Osteocyte (in vitro differentiated cells): Measurements from ENCODE around the gene MBTD1. TPM values are rescaled to one million over a fixed set of nuclear protein-coding genes. Genes with fewer than 3 reads are reported as not detected.

Experiments
- DNase-seq: peaks from one replicate; pipeline ENCODE4 v3.0.0; 2021; ENCODE audit warnings: mixed read lengths; ENCODE audit not compliant: unreplicated experiment; ENCODE audit errors: extremely low spot score
- H3K27ac Mint-ChIP-seq: one replicate; pipeline ENCODE4 v1.8.0; 2021; ENCODE audit warnings: mild to moderate bottlenecking, mixed read lengths; ENCODE audit not compliant: unreplicated experiment
- H3K27me3 Mint-ChIP-seq: one replicate; pipeline ENCODE4 v1.8.0; 2021; ENCODE audit warnings: mixed read lengths; ENCODE audit not compliant: unreplicated experiment
- H3K36me3 Mint-ChIP-seq: one replicate; pipeline ENCODE4 v1.8.0; 2021; ENCODE audit warnings: mixed read lengths; ENCODE audit not compliant: unreplicated experiment
- H3K4me1 Mint-ChIP-seq: one replicate; pipeline ENCODE4 v1.8.0; 2021; ENCODE audit warnings: mixed read lengths; ENCODE audit not compliant: unreplicated experiment
- H3K4me3 Mint-ChIP-seq: one replicate; pipeline ENCODE4 v1.8.0; 2021; ENCODE audit warnings: mild to moderate bottlenecking, moderate library complexity, mixed read lengths; ENCODE audit not compliant: unreplicated experiment
- H3K9me3 Mint-ChIP-seq: one replicate; pipeline ENCODE4 v1.8.0; 2021; ENCODE audit warnings: mixed read lengths; ENCODE audit not compliant: unreplicated experiment
- total RNA-seq: library from RNA; stranded (reverse); gene quantifications from 2 replicates; pipeline ENCODE4 v1.2.1, GENCODE V29; 2021
- TF ChIP-seq, protein P1 (sequence below): fragments of 200-600 bp; sonication (generic); IDR thresholded peaks from 2 replicates; pipeline ENCODE4 v1.5.0; 2021; ENCODE audit warnings: antibody characterized with exemption, mild to moderate bottlenecking, moderate library complexity

Gene MBTD1
- total RNA-seq, 1 donor from 2014 or later, result 17.9 TPM

DNA sequence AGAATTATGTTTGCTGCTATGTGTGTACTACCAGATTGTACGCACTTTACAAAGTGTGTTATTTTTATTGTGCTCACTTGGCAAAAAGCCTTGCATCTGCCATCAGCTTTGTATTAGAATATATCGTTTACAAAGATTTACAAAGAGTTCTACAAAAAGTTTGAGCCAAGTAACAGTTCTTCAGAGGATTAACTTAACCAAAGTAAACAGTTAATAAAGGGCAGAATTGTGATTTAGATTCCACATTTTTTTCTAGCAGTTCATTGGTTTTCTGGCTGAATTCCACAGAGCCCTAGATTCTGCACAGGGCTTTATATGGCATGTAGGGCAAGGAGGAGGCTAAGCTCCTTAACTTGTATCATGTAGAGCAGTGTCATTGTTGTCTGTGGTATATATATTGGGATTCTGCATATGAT is 29.9 kb upstream of the MBTD1 start:
- TF ChIP-seq, protein P1, sequence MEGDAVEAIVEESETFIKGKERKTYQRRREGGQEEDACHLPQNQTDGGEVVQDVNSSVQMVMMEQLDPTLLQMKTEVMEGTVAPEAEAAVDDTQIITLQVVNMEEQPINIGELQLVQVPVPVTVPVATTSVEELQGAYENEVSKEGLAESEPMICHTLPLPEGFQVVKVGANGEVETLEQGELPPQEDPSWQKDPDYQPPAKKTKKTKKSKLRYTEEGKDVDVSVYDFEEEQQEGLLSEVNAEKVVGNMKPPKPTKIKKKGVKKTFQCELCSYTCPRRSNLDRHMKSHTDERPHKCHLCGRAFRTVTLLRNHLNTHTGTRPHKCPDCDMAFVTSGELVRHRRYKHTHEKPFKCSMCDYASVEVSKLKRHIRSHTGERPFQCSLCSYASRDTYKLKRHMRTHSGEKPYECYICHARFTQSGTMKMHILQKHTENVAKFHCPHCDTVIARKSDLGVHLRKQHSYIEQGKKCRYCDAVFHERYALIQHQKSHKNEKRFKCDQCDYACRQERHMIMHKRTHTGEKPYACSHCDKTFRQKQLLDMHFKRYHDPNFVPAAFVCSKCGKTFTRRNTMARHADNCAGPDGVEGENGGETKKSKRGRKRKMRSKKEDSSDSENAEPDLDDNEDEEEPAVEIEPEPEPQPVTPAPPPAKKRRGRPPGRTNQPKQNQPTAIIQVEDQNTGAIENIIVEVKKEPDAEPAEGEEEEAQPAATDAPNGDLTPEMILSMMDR, result no peak
- no peaks in the 10 kb centered on the region for H3K27me3 Mint-ChIP-seq
- H3K4me1 Mint-ChIP-seq, result no peaks in the 10 kb centered on the region
- DNase-seq, result no peak
- no peak overlapping the region for H3K4me3 Mint-ChIP-seq
- H3K9me3 Mint-ChIP-seq, result no peaks in the 10 kb centered on the region
- H3K27ac Mint-ChIP-seq, result no peak overlapping the region
- H3K36me3 Mint-ChIP-seq, result peaks cover 49% of the 10 kb centered on the region

DNA sequence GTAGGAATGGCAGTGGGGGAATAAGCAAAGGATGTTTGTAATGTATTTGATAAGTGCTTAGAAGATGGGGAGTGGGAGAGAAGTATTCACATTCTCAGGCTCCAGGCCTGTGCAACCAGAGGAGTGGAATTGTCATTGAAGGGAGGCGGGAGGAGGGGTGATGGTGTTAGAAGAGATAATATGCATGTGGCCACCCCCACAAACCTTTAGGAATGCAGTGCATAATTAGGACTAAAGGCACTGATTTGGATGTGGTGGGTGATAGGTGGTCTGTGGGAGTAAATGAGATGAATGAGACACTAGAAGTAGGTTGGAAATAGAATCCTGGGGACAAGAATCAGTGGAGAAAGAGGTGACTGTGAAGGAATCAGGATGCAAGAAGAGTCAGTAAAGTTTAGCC is 27.6 kb upstream of the MBTD1 start:
- H3K36me3 Mint-ChIP-seq, result peaks cover 41% of the 10 kb centered on the region
- TF ChIP-seq, protein P1, result no peak
- no peak overlapping the region for H3K4me3 Mint-ChIP-seq
- no peaks in the 10 kb centered on the region for H3K9me3 Mint-ChIP-seq
- no peaks in the 10 kb centered on the region for H3K27me3 Mint-ChIP-seq
- no peak overlapping the region for H3K27ac Mint-ChIP-seq
- no peak for DNase-seq
- no peaks in the 10 kb centered on the region for H3K4me1 Mint-ChIP-seq

DNA sequence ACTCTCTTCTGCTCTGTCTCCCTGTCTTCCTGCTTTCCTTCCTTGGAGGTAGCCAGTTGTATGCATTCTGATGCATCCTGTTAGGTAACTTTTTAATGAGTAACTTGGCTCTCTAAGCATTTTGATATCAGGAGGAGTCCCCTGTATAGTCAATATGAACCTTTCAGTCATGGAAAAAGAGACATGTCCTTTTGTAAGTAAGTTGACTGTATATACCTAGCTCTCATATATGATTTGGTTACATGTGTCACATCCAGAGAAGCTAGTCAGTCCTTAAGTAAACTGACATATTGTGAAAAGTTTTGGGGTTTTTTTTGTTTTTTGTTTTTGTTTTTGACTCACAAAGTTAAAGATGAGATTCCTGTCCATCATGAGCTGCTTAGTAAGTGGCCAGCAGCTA is 19.3 kb upstream of the MBTD1 start:
- Mint-ChIP-seq H3K36me3 (peaks cover 58% of the 10 kb centered on the region), H3K4me1 (peaks cover 4% of the 10 kb centered on the region), H3K9me3 (no peaks in the 10 kb centered on the region), H3K27ac (no peak overlapping the region), H3K27me3 (no peaks in the 10 kb centered on the region), H3K4me3 (no peak overlapping the region)
- TF ChIP-seq, protein P1, result no peak
- no peak for DNase-seq

DNA sequence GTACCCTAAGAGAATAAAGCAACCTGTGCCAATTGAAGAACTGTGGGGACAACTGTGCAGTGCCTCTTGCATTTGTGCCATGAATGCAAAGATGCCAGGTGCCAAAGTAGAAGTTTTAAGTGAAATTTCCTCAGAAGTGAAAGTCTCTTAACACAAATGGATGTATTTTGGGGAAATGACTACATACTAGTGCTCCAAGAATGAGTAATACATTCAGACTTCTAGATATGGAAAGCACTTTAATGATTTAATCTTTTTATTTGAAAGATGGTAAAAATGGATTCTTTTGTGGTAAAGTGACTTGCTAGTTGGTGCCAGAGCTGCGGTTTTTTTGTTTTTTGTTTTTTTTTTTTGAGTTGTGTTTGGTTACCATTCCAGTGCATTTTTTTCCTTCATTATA is 15.5 kb upstream of the MBTD1 start:
- TF ChIP-seq, protein P1, result no peak
- Mint-ChIP-seq H3K4me3 (no peak overlapping the region), H3K4me1 (peaks cover 4% of the 10 kb centered on the region), H3K27ac (peak overlapping the region; percentile 28), H3K36me3 (peaks cover 58% of the 10 kb centered on the region), H3K9me3 (no peaks in the 10 kb centered on the region), H3K27me3 (no peaks in the 10 kb centered on the region)
- DNase-seq, result no peak

DNA sequence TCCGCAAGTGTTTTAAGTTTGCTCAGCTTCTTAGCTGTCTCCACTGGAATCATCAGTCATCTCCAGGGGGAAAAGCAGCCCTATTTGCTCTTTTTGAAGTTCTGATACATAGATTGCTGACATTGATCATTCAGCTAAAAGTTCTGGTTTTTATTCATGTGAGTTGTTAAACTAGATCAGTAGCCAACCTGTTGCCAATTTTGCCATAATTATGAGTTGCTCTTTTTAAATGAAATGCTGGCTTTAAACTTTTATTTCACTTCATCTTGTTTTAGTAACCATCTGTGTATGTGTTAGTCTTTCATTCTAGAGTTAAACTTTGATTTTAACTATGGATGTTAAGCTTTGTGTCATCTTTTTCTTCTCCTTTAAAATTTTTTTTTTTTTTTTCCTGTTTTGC is 13.0 kb upstream of the MBTD1 start:
- H3K9me3 Mint-ChIP-seq, result no peaks in the 10 kb centered on the region
- peaks cover 53% of the 10 kb centered on the region for H3K36me3 Mint-ChIP-seq
- H3K27ac Mint-ChIP-seq, result no peak overlapping the region

More for the DNA sequence above, 13.0 kb upstream of the MBTD1 start:
- Mint-ChIP-seq H3K4me3 (no peak overlapping the region), H3K4me1 (peaks cover 4% of the 10 kb centered on the region), H3K27me3 (no peaks in the 10 kb centered on the region)
- DNase-seq, result no peak
- TF ChIP-seq, protein P1, result no peak
